Inflammatory macrophage (primary cell): Measurements from ENCODE around the gene DNMT1.
"Not testable (repeated sequence)": the region's sequence is repeated elsewhere in the genome, so short reads cannot be mapped to it uniquely, and the experiment has no call there.

Experiments
- DNase-seq, 2 donors: peaks; one replicate each; pipeline ENCODE4 v3.0.0-alpha.2; 2020 to 2022

Gene DNMT1

DNA sequence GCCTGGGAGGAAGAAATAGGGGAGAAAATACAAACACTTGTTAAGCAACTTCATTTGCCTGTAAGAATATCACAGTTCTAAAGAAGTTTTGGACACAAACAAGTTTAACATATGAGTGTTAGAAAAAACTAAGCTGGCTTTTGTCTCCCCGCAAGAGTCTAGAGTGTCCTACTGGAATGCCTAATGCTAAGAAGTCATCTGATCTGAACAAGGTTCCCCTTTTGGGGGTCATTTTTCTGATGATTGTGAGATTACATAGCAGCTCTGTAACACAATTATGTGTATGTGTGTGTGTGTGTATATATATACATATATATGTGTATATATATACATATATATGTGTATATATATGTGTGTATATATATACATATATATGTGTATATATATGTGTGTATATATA, 12.7 kb downstream of the DNMT1 start:
- DNase-seq = peak; percentile 47 to 52

DNA sequence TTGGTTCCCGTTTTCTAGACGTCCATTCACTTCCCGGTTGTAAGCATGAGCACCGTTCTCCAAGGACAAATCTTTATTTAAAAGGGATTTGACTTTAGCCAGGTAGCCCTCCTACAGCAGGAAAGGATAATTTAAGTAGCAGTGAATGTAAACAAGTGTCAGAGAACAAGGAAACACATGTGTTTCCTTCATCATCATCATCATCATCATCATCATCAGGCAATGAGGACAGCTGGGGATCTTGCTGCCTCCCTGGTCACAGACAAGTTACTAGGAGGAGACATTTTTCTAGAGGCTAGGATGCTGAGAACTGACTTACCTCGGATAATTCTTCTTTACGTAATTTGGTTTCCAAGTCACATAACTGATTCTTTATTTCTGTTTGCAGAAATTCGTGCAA, 14.3 kb downstream of the DNMT1 start:
- DNase-seq = no peak

DNA sequence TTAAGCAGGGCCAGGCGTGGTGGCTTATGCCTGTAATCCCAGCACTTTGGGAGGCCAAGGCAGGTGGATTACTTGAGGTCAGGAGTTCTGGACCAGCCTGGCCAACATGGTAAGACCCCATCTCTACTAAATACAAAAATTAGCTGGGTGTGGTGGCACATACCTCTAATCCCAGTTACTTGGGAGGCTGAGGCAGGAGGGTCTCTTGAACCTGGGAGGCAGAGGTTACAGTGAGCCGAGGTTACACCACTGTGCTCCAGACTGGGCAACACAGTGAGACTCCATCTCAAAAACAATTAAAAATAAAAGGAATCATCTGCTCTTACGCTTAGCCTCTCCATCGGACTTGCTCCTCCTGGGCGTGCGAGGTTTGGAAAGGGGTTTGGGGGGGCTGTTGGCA, 14.7 kb downstream of the DNMT1 start:
- not testable (repeated sequence) for DNase-seq

DNA sequence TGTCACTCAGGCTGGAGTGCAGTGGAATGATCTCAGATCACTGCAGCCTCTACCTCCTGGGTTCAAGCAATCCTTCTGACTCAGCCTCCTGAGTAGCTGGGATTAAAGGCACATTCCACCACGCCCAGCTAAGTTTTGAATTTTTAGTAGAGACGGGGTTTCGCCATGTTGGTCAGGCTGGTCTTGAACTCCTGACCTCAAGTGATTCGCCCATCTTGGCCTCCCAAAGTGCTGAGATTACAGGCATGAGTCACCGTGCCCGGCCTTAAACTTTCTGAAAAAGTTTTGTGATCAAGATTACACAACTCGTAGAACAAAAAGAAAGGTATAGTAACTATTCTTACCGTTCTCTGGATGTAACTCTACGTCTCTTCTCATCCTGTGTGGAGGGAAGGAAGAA, 21.2 kb downstream of the DNMT1 start:
- no peak for DNase-seq

DNA sequence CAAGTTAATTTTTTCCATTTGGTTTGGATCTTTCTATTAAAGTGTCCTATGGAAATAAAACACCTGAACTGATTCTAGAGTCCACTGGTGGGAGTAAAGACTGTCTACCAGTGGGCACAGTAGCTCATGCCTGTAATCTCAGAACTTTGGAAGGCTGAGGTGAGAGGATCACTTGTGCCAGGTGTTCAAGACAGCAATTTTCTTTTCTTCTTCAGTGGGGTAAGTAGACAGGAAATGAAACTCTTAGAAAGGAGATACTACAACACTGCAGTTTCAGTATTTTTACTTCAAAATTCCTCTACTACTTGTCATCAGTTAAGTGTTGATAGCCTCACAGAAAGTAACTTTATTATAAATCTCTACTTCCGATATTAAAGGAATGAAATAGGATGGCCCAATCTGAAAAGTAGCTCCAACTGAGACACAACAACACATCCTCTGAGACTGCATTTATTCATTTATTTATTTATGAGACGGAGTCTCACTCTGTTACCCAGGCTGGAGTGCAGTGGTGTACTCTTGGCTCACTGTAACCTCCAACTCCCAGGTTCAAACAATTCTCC, 26.3 kb downstream of the DNMT1 start:
- no peak for DNase-seq

DNA sequence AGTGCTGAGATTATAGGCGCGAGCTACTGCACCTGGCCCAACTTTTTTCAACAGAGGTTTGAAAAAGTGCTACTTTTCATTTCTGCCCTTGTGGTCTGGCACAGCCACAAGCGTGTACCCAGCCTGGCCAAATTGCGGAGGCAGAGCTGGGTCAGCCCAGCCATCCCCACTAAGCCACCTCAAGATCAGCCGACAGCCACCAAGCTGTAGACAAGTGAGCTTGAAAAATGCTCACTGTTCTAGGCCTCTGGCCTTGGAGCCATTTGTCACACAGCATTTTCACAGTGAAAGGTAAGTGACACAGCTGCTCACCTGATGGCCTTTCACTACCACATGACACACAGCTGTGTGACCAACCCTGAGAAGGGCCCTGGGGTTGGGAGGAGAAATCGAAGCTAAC, 27.3 kb downstream of the DNMT1 start:
- no peak for DNase-seq

DNA sequence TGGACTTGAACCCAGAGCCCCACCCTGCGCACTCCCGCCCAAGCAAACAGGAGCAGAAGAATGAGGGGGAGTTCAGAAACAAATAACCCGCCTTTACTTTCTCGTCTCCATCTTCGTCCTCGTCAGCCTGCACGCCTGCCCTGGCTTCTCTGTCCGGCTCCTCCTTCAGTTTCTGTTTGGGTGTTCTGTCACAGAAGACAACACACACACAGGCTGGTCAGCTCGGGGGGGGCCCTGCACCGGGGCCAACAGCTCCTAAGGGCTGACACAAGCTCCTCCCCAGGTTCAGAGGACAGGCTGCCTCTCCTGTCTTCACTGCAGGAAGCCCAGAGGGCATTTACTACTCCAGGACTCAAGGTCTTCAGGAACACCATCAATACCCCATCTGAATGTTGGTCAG, 28.3 kb downstream of the DNMT1 start:
- DNase-seq = not testable (repeated sequence)

DNA sequence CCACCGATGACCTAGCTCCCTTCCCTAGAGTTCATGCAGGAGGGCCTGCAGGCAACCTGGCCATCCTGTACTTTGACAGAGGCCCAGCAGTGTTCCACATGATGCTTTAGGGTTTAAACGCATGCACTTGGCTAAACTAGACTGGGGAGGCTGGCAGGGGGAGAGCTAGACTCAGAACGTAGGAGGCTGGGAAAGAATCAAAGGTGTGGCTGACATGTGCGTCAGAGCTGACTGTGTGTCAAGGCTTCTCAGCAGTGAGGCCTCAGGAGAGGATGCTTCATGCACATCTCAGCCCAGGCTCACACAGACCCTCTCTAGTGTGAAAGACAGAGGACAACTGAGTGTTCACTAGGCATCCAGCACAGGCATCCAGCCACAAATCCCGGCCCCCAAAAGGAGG, 28.7 kb downstream of the DNMT1 start:
- DNase-seq = no peak

DNA sequence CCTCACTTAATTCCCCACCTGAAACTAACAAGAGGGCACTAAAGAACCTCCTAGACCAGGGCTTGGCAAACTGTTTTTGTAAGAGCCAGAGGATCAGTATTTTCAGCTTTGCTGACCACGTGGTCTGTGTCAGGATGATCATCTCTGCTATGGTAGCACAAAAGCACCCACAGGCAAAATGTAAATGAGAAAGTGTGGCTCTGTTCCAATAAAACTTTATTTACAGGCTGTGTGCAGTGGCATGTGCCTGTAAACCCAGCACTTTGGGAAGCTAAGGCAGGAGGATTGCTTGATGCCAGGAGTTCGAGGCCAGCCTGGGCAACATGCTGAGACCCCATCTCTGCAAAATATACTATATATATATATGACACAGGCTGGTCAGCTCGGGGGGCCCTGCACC, 31.2 kb downstream of the DNMT1 start:
- no peak for DNase-seq

DNA sequence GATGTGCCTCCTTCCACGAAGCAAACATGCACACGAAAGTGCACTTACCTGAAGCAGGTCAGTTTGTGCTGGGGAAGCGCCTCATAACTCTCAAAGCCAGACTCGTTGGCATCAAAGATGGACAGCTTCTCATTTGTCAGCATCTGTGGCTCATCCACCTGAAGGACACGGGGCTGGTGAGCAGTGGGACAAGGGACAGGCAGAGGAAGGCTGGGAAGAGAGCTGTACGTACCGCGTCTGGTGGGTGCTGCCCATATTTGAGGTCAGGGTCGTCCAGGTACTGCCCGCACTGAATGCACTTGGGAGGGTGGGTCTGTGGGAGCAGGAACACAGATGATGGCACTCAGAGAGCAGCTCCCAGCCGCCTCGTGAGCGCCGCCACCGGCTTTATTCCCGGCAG, 35.1 kb downstream of the DNMT1 start:
- DNase-seq = no peak

DNA sequence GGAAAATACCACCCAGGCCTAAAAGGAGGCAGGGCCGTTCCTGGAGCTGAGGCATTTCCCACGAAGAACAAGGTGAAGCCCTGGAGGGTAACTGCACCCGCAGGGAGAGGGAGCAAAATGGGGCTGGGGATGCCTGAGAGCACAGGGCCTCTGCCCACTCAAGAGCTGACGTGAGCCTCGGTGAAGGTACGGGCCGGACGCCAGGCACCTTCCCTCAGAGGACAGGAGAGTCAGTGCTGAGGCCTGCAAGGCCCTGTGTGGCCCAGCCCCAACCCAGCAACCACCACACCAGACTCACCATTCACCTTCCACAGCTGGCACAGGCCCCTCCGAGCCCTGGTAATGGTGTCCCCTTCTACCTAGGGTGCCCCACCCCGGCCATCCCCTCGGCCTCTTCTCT, 36.3 kb downstream of the DNMT1 start:
- no peak for DNase-seq

DNA sequence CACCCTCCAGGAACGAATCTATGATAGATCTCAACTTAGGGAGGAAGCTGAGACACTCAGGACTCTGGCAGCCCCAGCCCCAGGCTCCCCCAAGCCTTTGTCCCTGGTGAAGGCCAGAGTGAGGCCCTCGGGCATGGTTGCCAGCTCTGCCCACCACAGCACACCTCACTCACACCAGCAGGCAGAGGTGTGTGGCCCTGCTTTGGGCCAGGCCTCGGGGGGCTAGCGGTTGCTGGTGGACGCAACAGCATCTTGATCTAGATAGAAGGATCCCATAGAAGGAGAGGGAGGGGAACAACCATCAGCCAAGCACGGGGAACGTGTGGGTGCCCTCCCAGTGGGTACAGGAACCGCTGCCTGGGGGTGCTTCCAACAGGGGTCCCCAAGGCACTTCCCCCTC, 36.7 kb downstream of the DNMT1 start:
- DNase-seq = no peak

DNA sequence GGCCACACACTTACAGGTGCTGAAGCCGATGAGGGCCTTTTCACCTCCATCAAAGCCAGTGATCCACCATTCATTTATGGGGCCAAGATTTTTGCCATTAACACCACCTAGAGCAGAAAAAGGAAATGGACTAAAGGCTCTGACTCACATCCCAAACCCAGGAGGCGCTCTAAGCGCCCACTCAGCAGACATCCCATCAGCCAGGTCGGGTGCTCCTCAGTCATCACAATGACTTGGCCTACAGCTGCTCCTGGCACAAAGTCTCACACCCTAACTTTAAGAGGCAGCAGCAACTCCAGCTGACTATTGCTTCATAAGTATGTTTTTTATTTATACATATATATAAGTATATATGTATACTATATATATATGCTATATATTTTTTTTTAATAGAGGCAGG, 38.9 kb downstream of the DNMT1 start:
- peak; percentile 45 to 75 for DNase-seq

DNA sequence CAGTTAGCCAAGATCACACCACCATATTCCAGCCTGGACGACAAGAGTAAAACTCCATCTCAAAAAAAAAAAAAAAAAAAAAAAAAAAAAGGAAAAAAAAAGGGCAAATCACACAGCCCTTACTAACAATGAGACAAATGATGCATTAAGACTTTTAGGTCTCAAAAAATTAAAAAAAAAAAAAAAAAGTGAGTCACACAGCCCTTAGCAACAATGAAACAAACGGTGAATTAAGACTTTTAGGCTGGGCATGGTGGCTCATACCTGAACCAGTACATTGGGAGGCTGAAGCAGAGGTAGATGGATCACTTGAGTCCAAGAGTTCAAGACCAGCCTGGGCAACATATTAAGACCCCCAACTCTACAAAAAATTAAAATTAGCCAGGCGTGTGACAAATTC, 42.7 kb downstream of the DNMT1 start:
- no peak for DNase-seq

DNA sequence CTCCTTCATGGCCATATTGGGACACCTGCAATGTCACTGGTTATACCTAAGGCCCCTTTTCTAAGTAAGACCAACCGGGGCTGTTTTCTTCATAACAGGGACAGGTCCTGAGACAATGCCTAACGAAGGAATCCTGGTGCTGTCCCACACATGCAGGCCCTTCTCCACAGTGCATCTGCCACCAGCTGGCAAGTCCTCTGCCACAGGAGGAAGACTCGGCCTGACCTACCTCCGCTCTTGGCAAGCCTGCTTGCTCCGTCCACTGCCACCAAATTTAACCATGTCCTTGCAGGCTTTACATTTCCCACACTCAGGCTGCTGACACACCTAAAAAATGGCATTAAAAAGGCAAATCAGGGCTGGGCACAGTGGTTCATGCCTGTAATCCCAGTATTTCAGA, 43.2 kb downstream of the DNMT1 start:
- DNase-seq = no peak

DNA sequence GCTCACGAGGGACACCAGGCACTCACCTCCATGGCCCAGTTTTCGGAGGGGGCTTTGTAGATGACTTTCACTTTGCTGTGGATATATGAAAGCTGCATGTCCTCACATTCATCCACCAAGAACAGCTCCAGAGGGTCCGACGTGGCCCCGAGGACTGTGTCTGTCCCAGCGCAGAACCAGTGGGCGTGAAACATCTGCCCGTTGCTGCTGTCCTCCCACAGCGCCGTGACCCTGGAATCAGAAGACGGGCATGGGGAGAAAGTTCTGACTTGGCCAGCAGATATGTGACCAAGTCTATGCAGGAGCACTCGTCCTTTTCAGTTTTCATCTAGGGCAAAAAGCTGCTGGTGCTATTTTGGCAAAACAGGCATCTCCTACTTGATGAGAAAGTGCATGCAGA, 45.3 kb downstream of the DNMT1 start:
- DNase-seq = no peak

DNA sequence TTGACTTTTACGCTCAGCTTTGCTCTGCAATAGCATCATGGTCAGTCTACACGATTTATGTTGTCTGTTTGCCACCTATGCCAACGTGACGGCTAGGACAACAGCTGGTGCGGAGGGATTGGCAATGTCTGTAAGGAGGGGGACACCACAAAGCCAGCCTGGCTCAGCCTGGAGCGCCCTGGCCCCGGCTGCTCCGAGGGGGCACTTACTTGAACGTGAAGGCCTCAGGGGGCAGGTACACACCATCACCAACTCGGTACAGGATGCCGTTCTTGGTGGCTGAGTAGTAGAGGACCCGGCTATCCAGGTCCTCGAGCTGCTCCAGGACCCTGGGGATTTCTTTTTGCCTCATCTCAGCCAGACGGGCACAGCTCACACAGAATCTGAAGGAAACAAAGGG, 48.6 kb downstream of the DNMT1 start:
- DNase-seq = no peak

DNA sequence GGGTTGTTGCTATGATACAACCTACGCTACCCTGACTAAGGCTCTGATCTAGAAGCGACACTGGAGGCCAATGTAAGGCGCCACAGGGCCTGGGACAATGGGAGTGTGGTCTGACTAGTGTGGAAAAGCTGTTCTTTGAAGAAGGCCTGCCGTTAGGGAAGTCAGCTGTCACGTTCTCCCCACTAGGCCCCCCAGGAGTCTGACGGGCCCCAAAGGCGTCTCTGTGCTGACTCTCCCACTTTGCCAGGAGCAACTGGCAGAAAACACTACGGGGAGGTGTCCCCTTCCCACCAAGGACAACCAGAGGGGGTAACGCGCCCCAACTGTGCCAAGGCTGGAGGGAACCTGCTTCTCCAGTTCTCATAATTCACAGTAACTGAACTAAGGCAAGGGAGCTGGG, 49.7 kb downstream of the DNMT1 start:
- DNase-seq = no peak

DNA sequence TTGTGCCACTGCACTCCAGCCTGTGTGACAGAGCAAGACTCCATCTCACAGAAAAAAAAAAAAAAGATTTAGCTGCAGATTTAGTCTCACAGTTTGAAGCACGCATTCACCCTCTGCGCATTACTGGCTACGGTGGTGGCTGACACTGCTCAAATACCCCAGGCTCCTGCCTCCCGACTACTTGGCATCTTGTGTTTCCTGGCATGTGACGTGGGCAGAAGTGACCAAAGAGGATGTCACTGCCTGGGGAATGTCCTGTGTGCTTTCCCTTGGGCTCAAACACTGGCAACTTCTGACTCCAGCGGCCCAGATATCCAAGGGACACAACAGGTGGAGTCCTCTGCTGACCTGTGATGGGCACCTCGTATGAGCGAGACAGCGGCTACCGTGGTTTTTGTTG, 50.4 kb downstream of the DNMT1 start:
- peak in 1 of 2 donors; percentile 40 for DNase-seq

DNA sequence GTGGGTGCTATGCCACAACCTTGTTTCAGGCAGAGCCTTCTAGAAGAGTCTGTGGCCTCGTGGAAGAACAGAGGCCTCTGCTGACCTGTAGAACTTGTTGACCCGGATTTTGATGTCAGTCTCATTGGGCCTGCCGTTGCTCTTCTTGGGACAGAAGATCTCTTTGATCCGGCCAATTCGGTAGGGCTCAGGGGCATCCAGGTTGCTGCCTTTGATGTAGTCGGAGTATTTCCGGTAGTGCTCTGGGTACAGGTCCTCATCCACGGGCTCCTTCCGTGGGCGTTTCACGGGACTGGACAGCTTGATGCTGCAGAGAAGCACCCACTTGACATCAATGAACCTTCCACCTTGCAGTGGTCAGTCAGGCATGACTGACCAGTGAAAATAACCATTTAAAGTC, 51.1 kb downstream of the DNMT1 start:
- DNase-seq = no peak

DNA sequence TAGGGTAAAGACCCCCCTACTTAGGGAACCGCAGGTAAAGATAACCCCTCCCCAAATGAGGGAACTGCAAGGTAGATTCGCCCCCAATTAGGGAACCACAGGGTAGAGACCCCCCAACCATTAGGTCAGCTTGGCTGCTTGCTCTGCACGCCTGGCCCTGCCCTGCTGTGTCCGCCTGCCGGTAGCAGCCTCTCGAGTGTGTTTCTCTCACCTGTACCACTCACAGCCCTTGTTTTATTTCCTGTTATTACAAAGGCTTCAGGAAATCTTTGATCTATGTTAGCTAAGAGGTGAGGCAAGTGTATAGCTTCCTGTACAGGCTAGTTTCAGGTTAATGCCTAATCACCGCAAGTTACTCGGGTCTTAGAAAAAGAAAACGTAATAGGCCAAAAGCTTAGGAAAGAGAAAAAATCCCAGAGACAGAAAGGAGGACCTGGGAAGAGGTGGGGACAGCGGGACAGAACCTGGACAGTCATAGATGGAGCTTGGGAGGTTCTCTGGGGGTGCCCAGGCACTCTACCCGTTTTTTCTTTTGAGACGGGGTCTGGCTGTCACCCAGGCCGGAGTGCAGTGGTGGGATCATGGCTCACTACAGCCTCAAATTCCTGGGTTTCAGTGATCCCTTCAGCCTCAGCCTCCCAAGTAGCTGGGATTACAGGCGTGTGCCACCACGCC, 51.9 kb downstream of the DNMT1 start:
- no peak for DNase-seq

DNA sequence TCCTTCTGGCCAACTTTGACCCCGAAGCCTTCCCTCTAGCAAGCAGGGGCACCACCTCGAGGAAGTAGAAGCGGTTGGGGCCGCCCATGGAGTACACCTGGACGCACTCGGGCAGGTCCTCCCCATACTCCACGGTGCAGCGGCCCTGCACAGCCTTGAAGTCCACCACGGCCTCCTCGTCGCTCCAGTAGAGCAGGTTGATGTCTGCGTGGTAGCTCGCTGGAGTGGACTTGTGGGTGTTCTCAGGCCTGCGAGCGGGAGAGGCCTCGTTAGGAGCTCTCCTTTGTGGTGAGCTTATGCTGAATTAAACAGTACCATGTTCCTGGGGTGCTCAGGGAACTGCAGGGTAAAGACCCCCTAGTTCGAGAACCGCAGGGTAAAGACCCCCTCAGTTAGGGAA, 52.8 kb downstream of the DNMT1 start:
- DNase-seq = no peak

DNA sequence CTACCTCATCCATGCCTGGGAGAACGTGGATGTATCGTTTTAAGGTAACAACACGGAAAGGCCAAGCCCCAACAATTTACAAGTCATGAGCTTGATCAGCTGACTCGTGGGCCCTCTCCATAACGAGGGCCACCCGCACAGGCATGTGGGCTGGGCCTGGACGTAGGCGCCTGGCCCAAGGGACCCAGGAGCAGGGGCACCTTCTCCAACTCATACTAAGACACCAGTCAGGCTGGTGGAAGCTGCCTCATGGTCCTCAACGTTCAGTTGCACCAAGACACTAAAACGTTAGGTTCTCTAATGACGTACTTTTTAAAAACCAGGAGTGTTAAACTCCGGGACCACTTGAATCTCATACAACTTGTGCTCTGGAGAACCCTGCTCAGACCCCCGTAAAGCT, 53.3 kb downstream of the DNMT1 start:
- no peak for DNase-seq

DNA sequence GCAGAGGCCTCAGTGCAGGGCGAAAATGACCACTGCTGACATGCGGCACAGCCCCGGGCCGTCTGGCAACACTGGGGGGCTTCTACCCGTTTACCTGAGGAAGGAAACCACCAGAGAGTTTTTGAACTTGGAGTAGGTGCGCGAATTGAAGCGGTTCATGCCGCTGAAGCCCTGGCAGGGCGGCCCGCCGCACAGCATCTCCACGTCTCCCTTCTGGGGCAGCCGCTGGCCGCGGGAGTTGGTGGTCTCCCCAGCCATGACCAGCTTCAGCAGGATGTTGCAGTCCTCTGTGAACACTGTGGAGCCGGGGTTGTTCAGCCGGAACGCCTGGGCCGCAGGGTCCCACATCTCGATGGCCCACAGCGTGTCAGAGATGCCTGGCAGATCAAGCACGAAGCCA, 54.8 kb downstream of the DNMT1 start:
- DNase-seq = no peak
